Measurements from ENCODE around the gene TNPO3. TPM values are rescaled to one million over a fixed set of nuclear protein-coding genes. Genes with fewer than 3 reads are reported as not detected.
"Not testable (repeated sequence)": the region's sequence is repeated elsewhere in the genome, so short reads cannot be mapped to it uniquely, and the experiment has no call there.

Gene TNPO3
- total RNA-seq, 1 experiment from 2014 or later, result 71.1 TPM

DNA sequence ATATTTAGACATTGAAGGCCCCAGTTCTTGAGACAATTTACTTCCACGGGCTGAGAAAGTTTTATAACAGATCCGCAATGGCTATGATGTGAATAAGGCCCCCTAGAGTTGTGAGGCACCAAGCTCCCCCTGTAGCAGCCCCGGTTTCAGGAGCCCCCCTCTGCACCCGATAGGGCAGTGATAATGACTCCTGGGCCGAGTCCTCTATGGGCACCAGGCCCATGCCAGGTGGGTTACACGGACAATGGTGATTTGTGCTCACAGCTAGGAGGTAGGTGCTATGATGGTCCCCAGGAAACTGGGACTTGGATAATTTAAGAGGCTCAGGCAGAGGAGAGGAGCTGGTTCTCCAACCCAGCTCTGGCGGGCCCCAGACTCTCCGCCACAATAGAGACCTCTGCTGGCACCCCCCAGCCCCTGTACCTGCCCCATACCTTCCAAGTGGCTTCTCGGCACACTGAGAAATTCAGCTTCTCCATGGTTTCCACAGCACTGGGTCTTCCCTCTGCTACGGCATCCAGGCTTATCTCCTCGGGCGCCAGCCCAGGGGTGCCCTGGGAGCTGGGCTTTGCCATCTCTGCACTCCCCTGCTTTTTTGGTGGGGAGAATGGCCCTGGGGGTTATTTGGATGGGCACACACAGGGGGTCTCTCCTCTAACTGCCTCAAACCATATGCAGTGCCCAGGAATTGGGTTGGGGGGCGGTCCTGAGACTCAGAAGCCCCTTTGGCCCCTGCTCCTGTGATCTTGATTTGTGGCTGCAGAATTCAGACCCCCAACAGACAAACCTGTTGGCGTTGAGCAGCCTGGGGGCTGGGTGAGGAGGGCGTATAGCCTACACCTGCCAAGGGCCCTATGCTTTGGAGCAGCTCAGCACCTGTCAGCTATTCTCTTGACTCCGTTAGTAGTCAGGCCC, 132.2 kb downstream of the TNPO3 start:
- DNase-seq (ENCODE audit: low read depth), result no peak

DNA sequence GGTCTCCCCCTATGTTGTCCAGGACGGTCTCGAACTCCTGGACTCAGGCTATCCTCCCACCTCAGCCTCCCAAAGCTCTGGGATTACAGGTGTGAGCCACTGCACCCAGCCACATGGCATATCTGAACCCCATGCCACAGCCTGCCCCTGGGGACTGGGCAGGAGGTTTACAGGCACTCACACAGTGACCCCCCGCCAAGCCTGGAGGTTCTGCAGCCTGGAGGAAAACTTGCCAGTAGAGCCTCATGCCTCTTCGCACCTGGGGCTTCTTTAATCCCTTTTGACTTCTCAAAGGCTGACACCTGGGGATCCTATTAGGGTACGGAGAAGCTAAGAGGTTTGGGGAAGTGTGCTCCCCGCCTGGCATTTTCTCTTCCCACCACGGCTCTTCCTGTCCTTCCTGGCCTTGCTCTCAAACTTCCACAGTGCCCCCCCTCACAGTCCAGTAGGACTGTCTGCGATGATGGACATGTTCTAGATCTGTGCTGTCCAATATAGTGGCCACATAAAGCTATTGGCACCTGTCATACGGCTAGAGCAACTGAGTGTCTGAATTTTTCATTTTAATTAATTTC, 133.0 kb downstream of the TNPO3 start:
- no peak for DNase-seq (ENCODE audit: low read depth)

GRCh38 chr7:128920913-128921582, 133.9 kb downstream of the TNPO3 start:
- DNase-seq (ENCODE audit: low read depth), result no peak

DNA sequence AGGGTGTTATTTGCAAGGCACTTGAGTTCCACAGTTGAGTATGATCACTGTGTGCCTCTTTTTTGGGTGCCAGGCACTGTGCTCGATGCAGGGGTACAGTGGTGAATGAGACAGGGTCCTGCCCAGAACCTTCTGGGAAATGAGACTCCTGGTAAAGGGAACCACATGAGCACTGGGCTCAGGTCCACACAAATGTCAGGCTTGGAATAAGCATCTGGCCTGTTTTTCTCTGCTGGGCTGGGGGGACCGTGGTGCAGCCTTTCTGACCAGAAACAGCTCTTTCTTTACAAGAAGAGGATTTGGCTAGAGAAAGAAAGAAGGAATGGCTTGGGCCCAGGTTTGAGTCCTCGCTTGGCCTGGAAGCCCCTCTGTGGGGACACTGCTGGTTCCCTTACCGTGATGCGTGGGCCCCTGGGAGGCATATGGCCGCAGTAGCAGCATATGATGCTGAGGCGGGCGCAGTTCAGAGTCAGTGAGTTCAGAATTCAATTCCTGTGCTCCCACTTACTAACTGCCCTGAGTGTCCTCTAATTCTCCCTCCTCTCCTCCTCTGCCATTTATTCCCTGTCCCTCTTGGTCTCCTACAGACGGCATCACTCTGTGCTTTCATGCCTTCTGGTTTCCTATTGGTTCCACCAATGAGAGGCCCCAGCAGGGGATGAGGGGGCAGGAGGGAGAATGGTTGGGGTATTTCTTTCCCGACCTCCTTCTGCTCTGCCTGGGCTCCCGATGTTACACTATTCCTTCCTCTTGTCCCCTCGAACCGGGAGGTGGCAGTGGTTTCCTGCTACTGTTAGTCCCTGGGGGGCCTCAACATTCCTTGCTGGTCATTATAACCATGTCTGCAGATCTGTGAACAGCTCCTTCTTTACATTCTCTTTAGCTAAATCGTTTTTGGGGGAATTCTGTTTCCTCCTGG, 134.8 kb downstream of the TNPO3 start:
- no peak for DNase-seq (ENCODE audit: low read depth)

DNA sequence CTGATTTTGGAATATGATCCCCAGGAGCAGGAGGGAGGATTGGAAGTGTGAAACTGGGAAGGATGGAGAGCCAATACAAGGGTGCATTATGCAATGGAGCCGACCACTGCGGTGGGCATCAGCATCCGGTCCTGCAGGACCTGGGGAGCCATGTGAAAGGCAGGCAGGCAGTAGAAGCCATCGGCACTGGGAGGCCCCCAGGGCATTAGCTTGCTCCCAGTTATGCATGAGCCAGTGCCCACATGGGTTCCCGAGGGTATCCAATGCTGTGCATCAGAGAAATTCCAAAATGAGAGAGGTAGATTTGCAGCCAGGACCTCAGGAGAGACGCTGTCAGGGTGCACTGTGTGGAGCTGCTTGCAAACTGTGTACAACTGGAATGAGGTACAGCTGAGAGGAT, 135.7 kb downstream of the TNPO3 start:
- no peak for DNase-seq (ENCODE audit: low read depth)

DNA sequence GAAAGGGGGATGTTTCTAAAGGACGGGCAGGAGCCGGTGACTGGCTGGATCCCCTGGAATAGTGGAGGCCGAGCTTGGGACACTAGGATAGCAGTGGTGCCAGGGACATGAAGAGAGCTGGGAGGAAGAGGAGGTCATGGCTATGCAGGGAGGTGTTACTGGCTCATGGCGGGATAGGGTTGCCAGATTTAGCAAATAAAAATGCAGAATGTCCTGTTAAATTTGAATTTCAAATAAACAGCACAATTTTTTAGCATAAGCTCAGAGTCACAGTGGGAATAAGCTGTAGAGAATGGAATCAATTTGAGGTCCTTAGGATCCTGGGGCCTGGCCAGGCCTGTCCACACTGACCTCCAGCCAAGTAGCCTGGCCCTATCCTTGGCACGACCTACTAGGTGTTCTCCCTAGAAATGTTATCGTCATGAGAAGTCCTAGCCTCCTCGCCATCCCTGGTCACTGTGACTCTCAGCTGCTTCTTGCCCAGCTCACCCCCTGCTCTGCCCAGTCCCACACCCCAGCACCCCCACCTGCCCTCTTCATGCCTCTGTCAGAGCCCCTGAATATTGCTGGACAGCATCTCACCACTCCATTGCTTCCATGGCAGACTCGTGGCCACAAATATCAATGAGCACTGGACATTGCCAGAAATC, 136.8 kb downstream of the TNPO3 start:
- DNase-seq (ENCODE audit: low read depth), result no peak

DNA sequence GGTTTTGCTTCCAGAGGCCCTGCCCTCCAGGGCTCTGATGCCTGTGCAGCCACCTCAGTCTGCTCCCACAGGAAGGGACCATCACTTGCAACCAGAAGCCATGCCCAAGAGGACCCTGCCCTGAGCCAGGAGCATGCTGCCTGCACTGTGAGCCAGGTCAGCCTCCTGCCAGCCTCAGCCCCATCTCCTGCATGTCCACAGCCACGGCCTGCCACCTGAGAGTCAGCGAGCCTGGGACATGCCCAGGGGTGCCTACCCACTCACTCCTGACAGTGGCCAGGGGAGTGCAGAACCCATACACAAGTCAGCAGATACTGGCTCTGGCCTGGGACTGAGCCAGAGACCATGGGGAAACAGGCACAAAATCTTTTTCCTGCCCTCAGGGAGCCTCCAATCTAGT, 137.8 kb downstream of the TNPO3 start:
- no peak for DNase-seq (ENCODE audit: low read depth)

DNA sequence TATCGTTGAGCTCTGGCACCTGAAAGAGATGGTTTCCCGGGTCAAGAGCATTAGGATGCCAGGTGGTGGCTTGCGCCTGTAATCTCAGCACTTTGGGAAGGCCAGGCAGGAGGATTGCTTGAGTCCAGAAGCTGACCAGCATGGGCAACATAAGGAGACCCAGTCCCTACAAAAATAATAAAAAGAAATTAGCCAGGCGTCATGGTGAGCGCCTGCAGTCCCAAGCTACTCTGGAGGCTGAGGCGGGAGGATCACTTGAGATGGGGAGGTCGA, 138.3 kb downstream of the TNPO3 start:
- no peak for DNase-seq (ENCODE audit: low read depth)

DNA sequence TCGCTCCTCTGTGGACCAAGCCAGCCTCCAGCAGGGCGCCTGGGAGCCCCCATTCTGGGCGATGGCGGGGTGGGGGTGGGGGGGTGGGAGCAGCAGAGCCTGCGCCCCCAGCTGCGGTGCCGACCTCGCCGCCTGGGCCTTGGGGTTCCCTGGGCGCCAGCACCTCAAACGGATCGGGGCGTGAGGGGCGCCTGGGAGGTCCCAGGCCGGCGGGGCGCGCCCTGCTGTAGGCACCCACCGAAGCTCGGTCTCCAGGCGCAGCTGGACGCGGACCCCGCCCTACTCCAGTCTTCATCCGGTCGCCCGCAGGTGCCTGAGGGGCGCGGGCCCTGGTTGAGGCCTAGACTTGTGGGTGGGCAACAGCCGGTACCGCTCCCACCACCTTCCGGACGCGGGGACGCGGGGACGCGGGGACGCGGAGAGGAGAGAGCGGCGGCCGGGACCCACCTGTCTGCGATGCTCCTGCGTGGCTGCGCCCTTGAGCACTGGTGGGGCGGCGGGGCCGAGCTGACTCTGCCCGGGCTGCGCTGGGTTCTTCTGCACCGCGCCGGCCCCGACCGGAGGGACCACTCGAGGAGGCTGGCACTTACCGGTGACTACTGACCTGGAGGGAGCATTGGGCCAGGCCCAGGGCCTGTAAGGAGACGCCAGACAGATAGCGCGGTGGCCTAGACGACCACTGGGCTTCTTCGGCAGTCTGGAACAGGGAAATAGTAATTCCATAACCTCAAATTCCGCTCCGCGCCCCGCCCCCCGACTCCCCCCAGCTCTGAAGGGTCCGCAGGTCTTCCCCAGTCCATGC, 138.9 kb downstream of the TNPO3 start:
- DNase-seq (ENCODE audit: low read depth), result no peak

- no peak for DNase-seq (ENCODE audit: low read depth)
These were observed 139.6 kb downstream of the TNPO3 start for GRCh38 chr7:128915271-128915819.

GRCh38 chr7:128914566-128915151, 140.3 kb downstream of the TNPO3 start:
- no peak for DNase-seq (ENCODE audit: low read depth)

- DNase-seq (ENCODE audit: low read depth), result no peak
These were observed 140.9 kb downstream of the TNPO3 start for GRCh38 chr7:128913870-128914565.

DNA sequence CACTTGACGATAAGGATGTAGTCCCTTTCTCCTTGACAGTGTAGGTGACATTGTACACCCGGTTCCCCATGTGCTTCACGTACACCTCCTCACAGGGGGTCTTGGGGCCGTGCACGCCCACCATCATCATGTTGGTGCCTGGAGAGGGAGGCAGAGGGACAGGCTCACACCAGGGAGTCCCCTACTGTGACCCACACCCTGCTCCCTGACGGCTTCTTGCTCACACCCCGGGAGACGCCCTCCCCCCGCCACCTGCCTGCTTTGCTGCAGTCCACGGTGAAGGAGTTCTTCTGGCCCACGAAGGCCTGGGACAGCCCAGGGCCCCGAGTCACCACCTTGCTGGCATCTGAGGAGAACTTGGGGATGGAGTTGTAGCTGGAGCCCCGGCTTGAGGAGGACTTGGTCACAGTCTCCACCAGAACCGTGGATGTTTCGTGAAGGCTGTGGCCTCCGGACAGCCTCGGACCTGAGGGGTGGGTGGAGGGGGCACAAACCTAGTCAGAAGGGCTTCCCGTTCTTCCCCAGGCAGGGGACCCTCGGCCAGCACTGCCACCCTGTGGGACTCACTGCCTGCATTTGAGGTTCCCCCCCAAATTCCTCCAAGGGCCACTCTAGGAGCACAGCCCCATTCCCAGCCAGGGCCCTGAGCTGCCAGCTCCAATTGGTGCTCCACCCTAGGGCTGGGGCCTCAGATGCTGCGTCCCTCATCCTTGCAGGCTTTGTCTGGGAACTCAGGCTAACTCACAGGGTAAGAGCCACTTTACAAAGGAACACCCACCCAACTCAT, 142.0 kb downstream of the TNPO3 start:
- DNase-seq (ENCODE audit: low read depth), result not testable (repeated sequence)

GRCh38 chr7:128912281-128912680, 142.6 kb downstream of the TNPO3 start:
- DNase-seq (ENCODE audit: low read depth), result no peak

GRCh38 chr7:128911423-128912031, 143.4 kb downstream of the TNPO3 start:
- DNase-seq (ENCODE audit: low read depth), result no peak

GRCh38 chr7:128910569-128910945, 144.4 kb downstream of the TNPO3 start, which contains the start of gene KCP:
TSS of gene KCP (minus strand) at chr7:128910709. CDS start at chr7:128910676, 33 bp downstream.
- DNase-seq (ENCODE audit: low read depth), result no peak

Measured in LHCN-M2 (cell line).